ENCODE measurements around the gene UBAC1. TPM values are rescaled to one million over a fixed set of nuclear protein-coding genes. Genes with fewer than 3 reads are reported as not detected.
A peak's percentile ranks its signal among the peaks of the same experiment; 100 is the strongest.

The UBAC1 gene
- total RNA-seq, 6 experiments from 2014 or later = 15.2 to 27.0 (median 16.5) TPM

GRCh38 chr9:135884328-135885035 lies 76.7 kb downstream of the UBAC1 start:
- intact Hi-C loops (cut with DNase I) = no loop called here
- H3K9me3 ChIP-seq = no peaks in the 10 kb centered on the region
- DNase-seq (no peak), ATAC-seq (peak in 1 of 4 donors; percentile 39)
- TF ChIP-seq CTCF (IDR thresholded peaks at IDR 0.05) = no peak
- no peak for TF ChIP-seq POLR2A (IDR thresholded peaks at IDR 0.05)
- H3K27ac ChIP-seq = no peak overlapping the region
- H3K4me3 ChIP-seq = no peak overlapping the region
- no peaks in the 10 kb centered on the region for H3K36me3 ChIP-seq
- WGBS (ENCODE audit: insufficient coverage, low coverage, low lambda C conversion rate, missing lambda C conversion rate) = 69% methylated on average over 7 of the region's 16 CpGs
- H3K27me3 ChIP-seq = no peaks in the 10 kb centered on the region
- peaks cover 0 to 3% (median 0%) of the 10 kb centered on the region in 4 donors for H3K4me1 ChIP-seq

GRCh38 chr9:135883410-135884089 lies 77.6 kb downstream of the UBAC1 start:
- H3K4me3 ChIP-seq = no peak overlapping the region
- ATAC-seq (no peak), DNase-seq (no peak)
- WGBS (ENCODE audit: insufficient coverage, low coverage, low lambda C conversion rate, missing lambda C conversion rate) = 93% methylated on average over 7 of the region's 15 CpGs
- H3K9me3 ChIP-seq = no peaks in the 10 kb centered on the region
- intact Hi-C loops (cut with DNase I) = no loop called here
- peaks cover 0 to 3% (median 0%) of the 10 kb centered on the region in 4 donors for H3K4me1 ChIP-seq
- H3K27ac ChIP-seq = no peak overlapping the region
- TF ChIP-seq POLR2A (IDR thresholded peaks at IDR 0.05) = no peak
- TF ChIP-seq CTCF (IDR thresholded peaks at IDR 0.05) = no peak
- H3K27me3 ChIP-seq = no peaks in the 10 kb centered on the region
- no peaks in the 10 kb centered on the region for H3K36me3 ChIP-seq

Other genes with a start within 250 kb of the UBAC1 start
- gene CAMSAP1, start 53.8 kb downstream of the UBAC1 start, total RNA-seq = 10 to 100 TPM in 3 of 6 experiments, 1 to 10 TPM in 3; 5.2 to 16.1 (median 10.4) TPM
- gene NACC2, start 133.9 kb upstream of the UBAC1 start, total RNA-seq = 10 to 100 TPM; 10.9 to 25.8 (median 13.8) TPM
- 10 to 100 TPM; 12.4 to 29.7 (median 15.4) TPM for gene TMEM250, start 157.5 kb upstream of the UBAC1 start, total RNA-seq
- not detected for gene LHX3, start 243.8 kb upstream of the UBAC1 start, total RNA-seq